Psoas muscle (tissue), 8 donors: ENCODE measurements around the gene LUC7L2. TPM values are rescaled to one million over a fixed set of nuclear protein-coding genes. Genes with fewer than 3 reads are reported as not detected.

Experiments
- ATAC-seq, 4 donors: fragments of 200-7000 bp; cut with Tn5 transposase; one replicate each; pipeline ENCODE4 v1.9.1; 2020; ENCODE audit warnings: moderate library complexity in 3 of 4, mild to moderate bottlenecking in 2 of 4
- DNase-seq, 2 donors: peaks; one replicate each; pipeline ENCODE4 v3.0.0-alpha.2; 2020
- H3K27ac ChIP-seq: fragments of 200-600 bp; one replicate; pipeline ENCODE4 v1.8.0; 2022
- H3K27me3 ChIP-seq, 3 donors: fragments of 200-600 bp in 1 of 3; one replicate each; pipeline versions ENCODE4 v1.6.1 to v1.8.0; 2013 to 2022; ENCODE audit warnings: low read length in 2 of 3, mild to moderate bottlenecking in 2 of 3, moderate library complexity in 1 of 3; ENCODE audit not compliant: insufficient read depth in 3 of 3
- H3K36me3 ChIP-seq, 2 donors: fragments of 200-600 bp in 1 of 2; one replicate each; pipeline versions ENCODE4 v1.6.1 to v1.8.0; 2013 to 2022; ENCODE audit warnings: low read depth in 1 of 2, mild to moderate bottlenecking in 1 of 2, moderate library complexity in 1 of 2; ENCODE audit not compliant: insufficient read depth in 1 of 2
- H3K4me1 ChIP-seq: fragments of 200-600 bp; one replicate; pipeline ENCODE4 v1.8.0; 2022
- H3K4me3 ChIP-seq: fragments of 200-600 bp; one replicate; pipeline ENCODE4 v1.8.0; 2022; ENCODE audit warnings: mild to moderate bottlenecking
- H3K9me3 ChIP-seq: fragments of 200-600 bp; one replicate; pipeline ENCODE4 v1.8.0; 2022
- WGBS, 3 donors: extraction: QIAGEN DNeasy Blood & Tissue Kit; methylation state at CpG; one replicate each; pipeline versions ENCODE4 v1.1.6 to v1.1.7; 2013; 5-methylcytosine and 5-hydroxymethylcytosine counted together
- intact Hi-C, 2 donors: fragments of 100-400 bp; cut with DNase I; formaldehyde crosslinking; loops; one replicate each; pipeline versions ENCODE4 v1.11.0 to v1.14.2; 2022
- polyA plus RNA-seq, 3 donors: library from polyadenylated mRNA; stranded (reverse); fragments of 200-250 nt; gene quantifications; one replicate each; pipeline ENCODE4 v1.2.3, GENCODE V29; 2013
- total RNA-seq, 4 donors: library from RNA; stranded (reverse); fragmentation: NEBNext Ultra II Directional in 2 of 4; extraction: Animal tissue kit (Norgen Biotek cat#: 25700) in 2 of 4; gene quantifications; one replicate each; pipeline versions ENCODE4 v1.2.1 to v1.2.4, GENCODE V29; 2021 to 2023
- TF ChIP-seq, protein P1 (sequence below): fragments of 200-600 bp; IDR thresholded peaks from one replicate; pipeline ENCODE4 v1.8.0; 2022; ENCODE audit warnings: antibody characterized with exemption
- donor health status: healthy with polysubstance abuse.
- donor health status: DM: no; HTN: no; CAD: no; lungs with moderate emphysema.
- donor health status: Bipolar disorder and iron deficiency.
- donor health status: healthy.
- donor health status: DM: yes; HTN: yes; CAD: no.
- donor health status: DM: no; HTN: no; CAD: no.
- donor health status: DM: no; HTN: no; CAD: no.
- donor health status: DM: yes; HTN: yes; CAD: no.

Gene LUC7L2
- total and polyA plus RNA-seq, 7 donors, result 41.6 to 82.3 (median 47.8) TPM

DNA sequence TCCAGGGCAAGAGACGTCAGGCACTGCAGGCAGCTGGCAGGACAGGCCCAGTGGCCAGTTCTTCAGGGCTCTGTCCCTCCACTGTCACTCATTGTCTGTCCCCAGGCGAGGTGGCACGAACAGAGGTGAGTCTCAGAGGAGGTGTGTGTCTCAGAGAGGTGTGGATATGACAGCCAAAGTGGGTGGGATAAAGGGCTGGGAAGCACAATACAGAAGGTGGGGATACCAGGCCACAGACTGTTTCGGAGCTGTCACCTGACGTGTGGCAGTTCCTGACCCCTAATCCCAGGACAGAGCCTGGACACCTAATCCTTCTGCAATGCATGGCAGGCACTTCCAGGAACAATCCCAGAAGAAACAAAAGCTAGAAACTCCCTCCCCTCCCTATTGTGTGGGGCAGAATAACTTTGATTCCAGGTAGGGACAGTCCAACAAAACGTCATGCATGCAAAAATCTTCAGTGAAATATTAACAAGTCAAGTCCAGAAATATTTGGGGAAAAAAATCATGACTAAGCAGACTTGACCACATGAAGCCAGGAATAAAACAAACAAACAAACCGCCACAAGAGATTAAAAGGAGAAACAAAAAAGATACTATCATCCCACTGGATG is 112.2 kb downstream of the LUC7L2 start:
- intact Hi-C loops, result no loop called here
- WGBS, 3 donors, result 38 to 44% (median 40%) methylated on average over 7 of the region's 7 CpGs

More for the DNA sequence above, 112.2 kb downstream of the LUC7L2 start:
- H3K9me3 ChIP-seq, result peaks cover 6% of the 10 kb centered on the region
- no peaks in the 10 kb centered on the region for H3K27me3 ChIP-seq
- no peak overlapping the region for H3K4me3 ChIP-seq
- H3K27ac ChIP-seq, result no peak overlapping the region
- ATAC-seq (peak; percentile 63 to 92 (median 85)), DNase-seq (no peak)
- peaks cover 7% of the 10 kb centered on the region for H3K4me1 ChIP-seq
- TF ChIP-seq, protein P1, sequence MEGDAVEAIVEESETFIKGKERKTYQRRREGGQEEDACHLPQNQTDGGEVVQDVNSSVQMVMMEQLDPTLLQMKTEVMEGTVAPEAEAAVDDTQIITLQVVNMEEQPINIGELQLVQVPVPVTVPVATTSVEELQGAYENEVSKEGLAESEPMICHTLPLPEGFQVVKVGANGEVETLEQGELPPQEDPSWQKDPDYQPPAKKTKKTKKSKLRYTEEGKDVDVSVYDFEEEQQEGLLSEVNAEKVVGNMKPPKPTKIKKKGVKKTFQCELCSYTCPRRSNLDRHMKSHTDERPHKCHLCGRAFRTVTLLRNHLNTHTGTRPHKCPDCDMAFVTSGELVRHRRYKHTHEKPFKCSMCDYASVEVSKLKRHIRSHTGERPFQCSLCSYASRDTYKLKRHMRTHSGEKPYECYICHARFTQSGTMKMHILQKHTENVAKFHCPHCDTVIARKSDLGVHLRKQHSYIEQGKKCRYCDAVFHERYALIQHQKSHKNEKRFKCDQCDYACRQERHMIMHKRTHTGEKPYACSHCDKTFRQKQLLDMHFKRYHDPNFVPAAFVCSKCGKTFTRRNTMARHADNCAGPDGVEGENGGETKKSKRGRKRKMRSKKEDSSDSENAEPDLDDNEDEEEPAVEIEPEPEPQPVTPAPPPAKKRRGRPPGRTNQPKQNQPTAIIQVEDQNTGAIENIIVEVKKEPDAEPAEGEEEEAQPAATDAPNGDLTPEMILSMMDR, result no peak
- no peaks in the 10 kb centered on the region for H3K36me3 ChIP-seq

Other genes starting within 250 kb of the LUC7L2 start
- 10 to 100 TPM; 20.6 to 30.1 (median 24.9) TPM for gene UBN2, start 128.7 kb upstream of the LUC7L2 start, total RNA-seq
- gene UBN2, start 128.7 kb upstream of the LUC7L2 start, polyA plus RNA-seq, result 1 to 10 TPM; 1.7 to 7.9 (median 3.3) TPM
- 10 to 100 TPM; 21.3 to 44.0 (median 34.0) TPM for gene FMC1, start 18.6 kb upstream of the LUC7L2 start, total RNA-seq
- 10 to 100 TPM; 27.5 to 50.4 (median 32.1) TPM for gene FMC1, start 18.6 kb upstream of the LUC7L2 start, polyA plus RNA-seq
- not detected for gene KLRG2, start 123.8 kb downstream of the LUC7L2 start, total RNA-seq
- under 1 TPM in 2 of 3 donors, not detected in 1; 0.04 TPM for gene KLRG2, start 123.8 kb downstream of the LUC7L2 start, polyA plus RNA-seq
- 1 to 10 TPM in 1 of 4 donors, under 1 TPM in 2, not detected in 1; 0.66 to 1.5 (median 0.82) TPM for gene CLEC2L, start 163.8 kb downstream of the LUC7L2 start, total RNA-seq
- 1 to 10 TPM in 1 of 3 donors, under 1 TPM in 2; 0.12 to 1.3 (median 0.85) TPM for gene CLEC2L, start 163.8 kb downstream of the LUC7L2 start, polyA plus RNA-seq